HG02588 (cell line): ENCODE results near the gene KCNAB1.
"Not testable (repeated sequence)": the region's sequence is repeated elsewhere in the genome, so short reads cannot be mapped to it uniquely, and the experiment has no call there.

Experiments
- ATAC-seq: cut with Tn5 transposase; IDR thresholded peaks from one replicate; pipeline ENCODE4 v1.9.1; 2021; ENCODE audit warnings: mild to moderate bottlenecking, moderate library complexity; ENCODE audit not compliant: unreplicated experiment

Gene KCNAB1

DNA sequence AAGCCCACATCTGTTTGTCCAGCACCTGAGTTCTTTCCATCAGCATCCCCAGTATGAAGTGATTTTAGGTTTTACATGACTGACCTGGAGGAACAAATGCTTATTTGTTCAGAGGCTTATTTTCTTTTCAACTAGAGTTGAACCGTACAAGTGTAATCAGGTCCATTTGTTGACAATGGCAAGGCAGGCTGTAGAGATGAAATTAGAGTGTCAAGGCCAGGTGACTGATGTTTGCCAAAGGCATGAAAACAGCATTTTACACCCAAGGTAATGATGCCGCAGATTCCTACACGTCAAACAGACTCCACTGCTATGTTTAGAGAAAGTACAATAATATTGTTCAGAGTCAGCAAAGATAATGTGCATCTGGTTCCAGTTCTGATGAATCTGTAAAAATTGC lies 96.5 kb downstream of the KCNAB1 start:
- ATAC-seq = no peak

GRCh38 chr3:156217674-156218352 lies 97.4 kb downstream of the KCNAB1 start:
- ATAC-seq = no peak

GRCh38 chr3:156218353-156218744 lies 98.0 kb downstream of the KCNAB1 start:
- no peak for ATAC-seq

DNA sequence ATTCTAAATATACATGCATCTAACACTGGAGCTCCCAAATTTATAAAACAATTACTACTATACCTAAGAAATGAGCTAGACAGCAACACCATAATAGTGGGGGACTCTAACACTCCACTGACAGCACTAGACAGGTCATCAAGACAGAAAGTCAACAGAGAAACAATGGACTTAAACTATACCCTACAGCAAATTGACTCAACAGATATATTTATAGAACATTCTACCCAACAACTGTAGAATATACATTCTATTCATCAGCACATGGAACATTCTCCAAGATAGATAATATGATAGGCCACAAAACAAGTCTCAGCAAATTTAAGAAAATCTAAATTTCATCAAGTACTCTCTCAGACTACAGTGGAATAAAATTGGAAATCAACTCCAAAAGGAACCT lies 102.0 kb downstream of the KCNAB1 start:
- not testable (repeated sequence) for ATAC-seq

DNA sequence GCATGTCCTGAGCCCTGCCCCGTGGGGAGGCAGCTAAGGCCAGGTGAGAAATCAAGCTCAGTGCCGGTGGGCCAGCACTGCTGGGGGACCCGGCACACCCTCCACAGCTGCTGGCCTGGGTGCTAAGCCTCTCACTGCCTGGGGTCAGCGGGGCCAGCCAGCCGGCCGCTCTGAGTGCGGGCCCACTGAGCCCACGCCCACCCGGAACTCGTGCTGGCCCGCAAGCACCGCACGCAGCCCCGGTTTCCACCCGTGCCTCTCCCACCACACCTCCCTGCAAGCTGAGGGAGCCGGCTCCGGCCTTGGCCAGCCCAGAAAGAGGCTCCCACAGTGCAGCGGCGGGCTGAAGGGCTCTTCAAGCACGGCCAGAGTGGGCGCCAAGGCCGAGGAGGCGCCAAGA lies 103.7 kb downstream of the KCNAB1 start:
- ATAC-seq = not testable (repeated sequence)

DNA sequence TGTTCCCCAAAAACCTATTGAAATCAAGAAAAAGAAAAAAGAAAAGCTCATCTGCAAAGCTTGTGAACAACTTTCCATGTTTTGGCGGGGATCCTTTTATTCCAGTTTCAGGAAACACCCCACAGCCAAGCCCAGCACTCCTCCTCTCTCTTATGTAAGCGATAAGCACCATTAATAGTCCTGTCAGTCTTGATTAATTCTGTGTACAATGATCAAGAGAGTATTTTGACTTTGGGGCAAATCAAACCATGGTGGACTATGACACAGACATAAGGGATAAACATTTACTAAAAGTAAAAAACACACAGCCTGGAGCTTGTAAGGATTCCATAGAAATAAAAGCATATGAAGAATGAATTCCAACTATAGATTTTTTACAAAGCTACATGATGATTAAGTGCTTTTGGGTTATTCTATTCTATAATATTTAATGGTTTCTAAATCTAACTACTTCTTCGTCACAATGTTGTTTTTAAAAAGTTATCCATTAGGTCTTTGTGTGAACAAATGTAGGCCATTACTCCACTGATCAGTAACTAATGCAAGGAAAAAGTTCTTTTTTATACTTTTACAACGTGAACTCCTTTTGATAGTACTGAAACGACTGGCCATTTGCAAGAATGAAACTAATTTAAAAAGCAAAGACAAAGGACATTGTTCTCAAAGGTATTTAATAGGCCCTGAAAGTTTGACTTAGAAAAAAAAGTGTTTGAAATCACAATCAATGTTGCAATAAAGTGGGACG lies 106.5 kb downstream of the KCNAB1 start:
- ATAC-seq = no peak

DNA sequence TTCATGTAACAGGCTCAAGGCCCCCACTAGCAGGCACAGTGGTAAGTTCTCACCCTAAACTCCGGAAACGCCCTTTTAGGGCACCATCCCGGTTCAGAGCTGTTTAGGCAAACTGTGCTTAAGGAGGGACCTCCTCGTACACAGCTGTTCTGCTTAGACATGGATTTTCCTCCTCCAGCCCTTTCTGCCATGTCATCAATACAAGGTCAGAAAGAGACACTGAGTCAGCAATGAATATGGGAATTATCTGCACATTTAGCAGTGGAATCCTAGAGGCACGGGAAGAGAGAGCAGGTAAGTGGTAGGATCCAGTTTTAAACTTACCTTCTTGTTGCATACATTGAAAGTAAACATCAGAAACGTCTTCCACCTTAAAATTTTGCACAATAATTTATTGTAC lies 107.3 kb downstream of the KCNAB1 start:
- no peak for ATAC-seq

DNA sequence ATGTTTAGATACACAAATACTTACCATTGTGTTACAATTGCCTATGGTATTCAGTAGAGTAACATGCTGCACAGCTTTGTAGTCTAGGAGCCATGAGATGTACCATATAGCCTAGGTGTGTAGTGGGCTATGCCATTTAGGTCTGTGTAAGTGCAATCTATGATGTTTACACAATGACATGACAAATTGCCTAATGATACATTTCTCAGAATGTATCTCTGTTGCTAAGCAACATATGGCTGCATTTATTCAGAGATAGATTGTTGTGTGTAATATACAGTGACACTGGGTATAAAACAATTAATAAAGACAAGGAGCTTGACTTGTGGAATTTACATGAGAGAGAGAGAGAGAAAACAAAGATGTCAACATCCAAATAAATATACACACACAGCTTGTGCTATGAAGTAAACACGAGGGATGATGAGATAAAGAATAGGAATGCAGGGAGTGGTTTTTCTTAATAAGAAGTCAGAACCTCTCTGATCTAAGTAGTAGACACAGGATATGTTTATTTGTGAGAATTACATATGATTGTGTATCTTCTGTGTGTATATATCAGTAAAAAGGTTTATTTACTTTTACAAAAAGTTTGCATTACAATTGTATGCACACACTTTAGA lies 110.0 kb downstream of the KCNAB1 start:
- no peak for ATAC-seq

GRCh38 chr3:156231221-156231620 lies 110.8 kb downstream of the KCNAB1 start:
- not testable (repeated sequence) for ATAC-seq

DNA sequence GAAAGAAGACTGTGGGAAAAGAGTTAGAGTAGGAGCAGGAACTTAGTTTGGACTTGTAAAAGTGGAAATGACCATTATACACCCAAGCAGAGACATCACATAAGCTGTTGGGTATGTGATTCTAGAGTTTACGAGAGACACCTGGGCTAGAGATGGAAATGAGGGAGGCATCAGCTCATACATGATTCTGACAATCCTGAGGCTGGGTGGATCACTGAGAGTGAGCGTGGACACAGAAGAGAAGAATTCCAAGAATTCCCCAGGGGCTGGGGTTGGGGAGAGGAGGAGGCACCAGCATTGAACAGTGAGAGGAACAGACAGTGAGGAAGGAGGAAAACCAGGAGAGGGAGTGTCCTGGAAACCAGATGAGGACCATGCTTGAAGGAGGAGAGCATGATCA lies 113.5 kb downstream of the KCNAB1 start:
- no peak for ATAC-seq

DNA sequence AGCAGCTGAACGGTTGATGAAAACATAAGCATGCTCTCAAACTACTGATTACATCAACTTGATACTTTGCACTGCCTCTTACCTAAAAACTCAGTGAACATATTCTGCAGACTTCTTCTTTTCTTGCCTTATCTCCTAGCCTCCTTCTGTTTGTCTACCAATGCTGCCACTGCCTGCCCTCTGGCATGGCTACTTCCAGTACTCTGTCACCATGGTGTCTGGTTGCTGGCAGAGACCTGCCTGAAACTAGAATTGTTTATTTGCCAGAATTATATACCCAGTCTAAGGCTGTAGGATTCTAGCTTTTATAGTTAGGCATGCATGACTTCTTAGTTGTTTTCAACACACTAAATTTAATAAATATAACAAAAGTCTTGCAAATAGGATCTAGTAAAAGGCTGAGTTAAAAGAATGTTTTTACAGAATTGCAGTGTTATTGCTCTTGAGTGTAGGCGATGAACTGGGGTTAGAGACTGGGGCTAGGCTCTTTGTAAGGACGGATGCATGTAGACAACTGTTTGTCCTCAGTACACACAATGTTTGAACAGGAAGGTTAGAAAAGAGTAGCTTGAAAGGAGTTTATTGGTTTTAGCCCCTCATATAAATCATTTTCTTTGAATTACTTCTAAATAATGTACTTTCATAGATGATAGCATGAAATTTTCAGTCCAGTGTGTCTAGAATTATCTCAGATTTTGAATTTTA lies 116.3 kb downstream of the KCNAB1 start:
- ATAC-seq = no peak

- ATAC-seq = no peak
Observed at GRCh38 chr3:156240642-156241041, 120.3 kb downstream of the KCNAB1 start.

DNA sequence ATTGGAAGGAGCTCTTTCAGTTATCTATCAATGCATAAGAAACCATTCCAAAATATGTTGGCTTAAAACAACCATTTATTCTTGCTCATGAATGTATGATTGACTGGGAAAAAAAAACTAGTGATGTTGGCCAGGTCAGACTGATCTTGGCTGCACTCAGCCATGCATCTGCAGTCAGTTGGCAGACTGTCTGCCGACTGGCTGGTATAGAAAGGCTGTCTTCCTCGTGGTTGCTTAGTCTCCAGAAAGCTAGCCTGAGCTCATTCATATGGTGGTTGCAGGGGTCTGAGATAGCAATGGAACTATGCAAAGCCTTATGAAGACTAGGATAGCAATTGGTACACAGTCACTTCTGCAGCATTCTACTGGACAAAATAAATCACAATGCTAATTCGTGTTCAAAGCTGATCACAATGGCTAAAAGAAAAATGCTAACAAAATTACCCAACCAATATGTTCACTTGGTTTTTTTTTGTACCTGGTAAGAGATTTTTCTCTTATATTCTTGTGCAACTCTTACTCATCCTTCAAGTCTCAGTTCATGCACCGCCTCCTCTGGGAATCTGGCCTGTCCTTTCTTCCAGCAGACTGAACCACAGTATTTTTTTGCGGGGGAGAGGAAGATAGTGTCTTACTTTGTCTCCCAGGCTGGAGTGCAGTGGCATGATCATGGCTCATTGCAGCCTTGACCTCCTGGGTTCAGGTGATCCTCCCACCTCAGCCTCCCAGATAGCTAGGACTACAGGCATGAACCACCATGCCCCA lies 126.8 kb downstream of the KCNAB1 start:
- no peak for ATAC-seq

DNA sequence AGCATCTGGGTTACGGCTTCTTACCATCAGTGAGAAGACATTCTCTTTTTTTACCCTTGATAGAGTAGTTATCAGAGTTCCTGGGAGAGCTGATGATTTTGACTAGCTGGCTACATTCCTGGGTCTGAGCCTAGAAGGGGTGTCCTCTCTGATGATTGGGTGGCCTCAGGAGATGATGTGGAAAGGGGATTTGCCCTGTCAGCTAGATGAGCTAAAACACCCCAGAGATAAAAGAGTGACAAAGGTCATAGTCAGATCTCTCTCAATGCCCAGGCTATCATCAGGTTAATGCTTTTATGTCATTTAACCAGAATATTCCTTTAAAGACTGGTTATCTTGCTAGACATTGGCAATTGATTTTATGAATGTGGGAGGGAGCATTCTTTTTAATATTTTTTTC lies 130.2 kb downstream of the KCNAB1 start:
- ATAC-seq = no peak

- ATAC-seq = no peak
Observed at GRCh38 chr3:156251424-156251823, 131.0 kb downstream of the KCNAB1 start.

- ATAC-seq = no peak
Observed at GRCh38 chr3:156252656-156253055, 132.3 kb downstream of the KCNAB1 start.

- ATAC-seq = no peak
Observed at GRCh38 chr3:156253150-156253549, 132.8 kb downstream of the KCNAB1 start.

DNA sequence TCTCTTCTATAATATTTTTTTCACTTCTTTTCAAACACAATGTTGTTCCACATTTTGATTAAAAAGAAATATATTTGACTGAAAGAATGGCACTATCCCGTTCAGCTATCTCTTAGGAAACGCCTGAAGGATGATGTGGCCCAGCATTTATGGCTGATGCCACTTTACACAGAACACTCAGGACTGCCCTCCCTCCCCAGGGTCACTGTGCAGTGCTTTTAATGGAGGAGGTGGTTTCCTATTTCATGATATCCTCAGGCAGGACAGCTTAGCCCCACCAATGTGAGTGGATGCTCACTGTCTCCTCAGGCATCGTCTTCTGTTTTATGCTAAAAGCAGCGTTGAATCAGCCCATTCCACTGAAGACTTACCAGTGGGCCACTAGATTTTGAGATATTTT lies 135.9 kb downstream of the KCNAB1 start:
- no peak for ATAC-seq

DNA sequence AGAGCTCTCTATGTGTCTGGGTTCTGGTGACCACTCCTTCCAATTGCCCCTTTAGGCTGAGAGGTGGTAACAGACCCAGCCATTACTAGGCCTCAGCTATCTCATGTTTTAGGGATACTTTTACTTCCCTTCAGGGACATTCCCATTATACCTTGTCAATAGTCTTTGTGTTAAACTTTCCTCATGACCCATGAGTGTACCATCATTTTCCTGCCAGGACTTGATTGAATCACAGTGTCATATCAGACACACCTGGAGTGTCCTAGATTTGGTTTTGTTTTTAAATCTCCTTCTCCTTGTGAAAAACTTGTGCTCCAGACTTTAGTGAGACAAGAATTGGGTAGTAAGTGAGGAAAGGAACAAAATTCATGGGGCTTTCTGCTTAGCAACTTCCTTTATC lies 136.6 kb downstream of the KCNAB1 start:
- no peak for ATAC-seq

DNA sequence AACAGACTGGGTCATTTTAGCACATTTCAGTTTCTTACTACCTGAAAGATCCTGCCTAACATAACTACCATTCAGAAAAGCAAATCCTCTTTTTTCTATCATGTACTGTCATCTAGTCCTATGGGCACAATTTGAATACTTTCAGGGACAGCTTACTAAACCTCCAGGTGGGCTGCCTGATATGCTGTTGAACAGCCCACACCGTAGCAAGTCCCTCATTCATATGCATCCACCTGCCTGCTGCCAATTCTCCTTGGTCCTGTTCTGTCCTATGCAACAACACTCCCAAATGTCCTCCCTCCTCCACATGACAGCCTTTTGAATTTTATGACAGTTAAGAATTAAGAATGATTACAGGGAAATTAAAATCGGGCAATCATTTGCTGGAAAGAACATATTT lies 137.9 kb downstream of the KCNAB1 start:
- no peak for ATAC-seq

GRCh38 chr3:156259896-156260295 lies 139.5 kb downstream of the KCNAB1 start:
- no peak for ATAC-seq
